ENCODE data around the gene ZNF827.

DNA sequence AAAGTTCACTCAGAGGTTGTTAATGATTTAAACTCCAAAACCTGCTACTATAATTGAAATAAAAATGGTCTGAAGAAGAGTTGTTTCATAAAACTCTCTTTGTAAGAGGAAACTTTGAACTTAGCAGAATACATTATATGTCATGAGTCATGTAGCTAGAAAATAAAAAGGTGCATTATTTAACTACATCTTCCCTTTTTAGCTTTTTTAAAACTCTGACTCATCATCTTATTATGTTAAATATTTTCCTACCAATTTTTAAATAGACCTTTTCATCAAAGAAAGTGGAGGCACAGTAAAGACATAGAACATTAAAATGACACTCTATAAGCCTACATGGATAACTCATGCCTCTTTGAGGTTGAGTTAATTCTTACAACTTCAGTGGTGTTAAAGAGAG, 1.2 kb upstream of the ZNF827 start:
- TF ChIP-seq HDGF (IDR thresholded peaks at IDR 0.05; ENCODE audit: borderline replicate concordance) (no peak), ZNF384 (IDR thresholded peaks at IDR 0.05) (no peak), TARDBP (IDR thresholded peaks at IDR 0.05) (no peak), CTBP1 (IDR thresholded peaks at IDR 0.05; ENCODE audit: borderline replicate concordance) (no peak), SP1 (IDR thresholded peaks at IDR 0.05) (no peak), BHLHE40 (IDR thresholded peaks at IDR 0.05; ENCODE audit: borderline replicate concordance) (no peak), ELF4 (IDR thresholded peaks at IDR 0.05) (no peak), FOXM1 (IDR thresholded peaks at IDR 0.05; ENCODE audit: borderline replicate concordance) (no peak)
- TF ChIP-seq, protein P1, sequence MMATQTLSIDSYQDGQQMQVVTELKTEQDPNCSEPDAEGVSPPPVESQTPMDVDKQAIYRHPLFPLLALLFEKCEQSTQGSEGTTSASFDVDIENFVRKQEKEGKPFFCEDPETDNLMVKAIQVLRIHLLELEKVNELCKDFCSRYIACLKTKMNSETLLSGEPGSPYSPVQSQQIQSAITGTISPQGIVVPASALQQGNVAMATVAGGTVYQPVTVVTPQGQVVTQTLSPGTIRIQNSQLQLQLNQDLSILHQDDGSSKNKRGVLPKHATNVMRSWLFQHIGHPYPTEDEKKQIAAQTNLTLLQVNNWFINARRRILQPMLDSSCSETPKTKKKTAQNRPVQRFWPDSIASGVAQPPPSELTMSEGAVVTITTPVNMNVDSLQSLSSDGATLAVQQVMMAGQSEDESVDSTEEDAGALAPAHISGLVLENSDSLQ (IDR thresholded peaks at IDR 0.05): no peak

All from HEK293T (cell line).